Neural progenitor cell (in vitro differentiated cells): Measurements from ENCODE around the gene SPOCD1.

Experiments
- EZH2 ChIP-seq: fragments of 200-600 bp; sonication (generic); IDR thresholded peaks from 2 replicates; pipeline ENCODE4 v1.6.1; 2017; ENCODE audit warnings: antibody characterized with exemption, mild to moderate bottlenecking, moderate library complexity
- EZH2phosphoT487 ChIP-seq: fragments of 200-600 bp; sonication (generic); IDR thresholded peaks from 2 replicates; pipeline ENCODE4 v1.6.1; 2017; ENCODE audit warnings: antibody characterized with exemption

DNA sequence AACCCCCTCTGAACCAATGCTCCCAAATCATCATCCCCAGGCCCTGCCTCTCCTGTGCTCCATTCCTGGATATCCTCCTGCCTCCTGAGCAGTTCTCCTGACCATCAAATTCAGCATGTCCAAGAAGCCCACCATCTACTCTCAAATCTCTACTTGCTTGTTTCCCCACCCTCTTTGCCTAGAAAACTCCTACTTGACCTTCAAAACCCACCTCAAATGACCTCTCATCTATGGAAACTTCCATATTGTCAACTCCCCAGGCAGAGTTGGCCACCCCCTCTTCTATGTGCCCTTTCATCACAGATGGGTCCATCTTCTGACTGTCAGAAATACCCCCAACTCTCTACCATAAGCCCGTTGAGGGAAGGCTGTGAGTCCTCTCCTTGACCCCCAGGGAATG, 68.5 kb downstream of the SPOCD1 start:
- no peak for TF ChIP-seq EZH2phosphoT487
- TF ChIP-seq EZH2 = no peak
